ENCODE measurements around the gene ENPP5.

Gene ENPP5

DNA sequence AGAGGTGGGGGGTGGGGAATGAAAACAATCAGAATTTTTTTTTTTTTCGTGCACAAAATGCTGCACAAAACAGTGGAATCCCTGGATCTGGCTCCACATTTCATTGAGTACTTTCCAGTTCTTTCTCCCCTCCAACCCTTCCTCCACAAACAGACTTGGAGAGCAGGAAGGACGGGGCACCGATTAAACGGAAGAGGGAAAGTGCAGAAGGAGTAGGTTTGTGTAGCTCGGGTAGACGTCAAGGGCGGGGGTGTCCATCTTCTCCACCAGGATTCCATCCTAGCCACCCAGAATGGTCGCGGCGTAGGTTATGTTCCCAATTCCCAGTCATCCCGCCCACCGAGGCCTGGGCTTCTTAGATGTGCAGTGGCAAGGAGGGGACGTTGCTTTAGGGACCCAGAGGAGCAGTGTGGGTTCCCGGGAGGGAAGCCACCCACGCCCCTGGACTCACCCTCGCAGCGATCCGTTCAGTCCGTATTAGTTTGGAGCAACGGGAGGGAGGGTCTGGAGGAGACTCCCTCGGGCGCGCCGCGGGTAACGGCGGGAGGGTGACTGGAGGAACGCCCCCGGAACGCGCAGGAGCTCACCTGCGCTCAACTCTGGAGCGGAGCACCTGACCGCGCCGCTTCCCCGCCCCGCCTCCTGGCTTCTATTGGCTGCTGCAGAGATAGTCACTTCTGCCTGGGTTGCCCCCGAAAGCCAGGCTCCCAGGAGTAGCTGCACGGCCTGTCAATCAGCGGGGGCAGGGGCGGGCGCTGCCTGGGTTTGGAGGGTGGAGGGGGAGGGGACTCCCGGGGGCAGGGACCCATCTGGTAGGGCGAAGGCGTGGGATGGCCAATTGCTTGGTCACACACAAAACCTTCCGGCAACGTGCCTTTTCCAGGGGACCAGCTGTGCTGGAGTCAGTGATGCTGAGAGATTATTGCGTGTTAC is at the start of gene ENPP5:
Gene ENPP5 (minus strand): TSS at position 624 of the 933 bp plus-strand sequence. CDS start 2,718 bp downstream, outside the sequence.
- DNase-seq (ENCODE audit: low spot score), result peak; percentile 44

GRCh38 chr6:46219661-46220060 is 48.9 kb upstream of the ENPP5 start:
- no peak for DNase-seq (ENCODE audit: low spot score)

- no peak for DNase-seq (ENCODE audit: low spot score)
Observed at GRCh38 chr6:46218457-46218856, 47.7 kb upstream of the ENPP5 start.

DNA sequence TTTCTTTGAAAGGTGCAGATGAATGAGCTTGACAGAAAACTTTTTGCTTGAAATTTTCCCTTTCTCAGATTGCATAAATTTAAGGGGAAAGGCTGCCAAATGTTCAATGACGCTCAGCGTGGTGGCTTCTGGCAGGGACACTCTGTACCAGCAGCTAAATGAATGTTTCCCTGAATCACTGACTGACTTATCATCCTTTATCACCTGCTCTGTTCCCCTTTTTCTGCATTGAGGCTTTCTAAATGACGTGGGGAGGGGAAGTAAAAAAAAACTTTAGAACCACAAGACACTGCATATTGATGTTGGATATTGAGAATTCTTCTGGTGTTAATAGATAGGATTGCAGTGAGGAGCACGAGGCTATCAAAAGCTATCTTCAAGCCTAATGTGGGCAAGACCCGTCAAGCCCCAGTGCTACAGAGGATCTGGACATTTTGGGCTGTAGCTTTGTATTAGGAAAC is 46.9 kb upstream of the ENPP5 start:
- no peak for DNase-seq (ENCODE audit: low spot score)

- no peak for DNase-seq (ENCODE audit: low spot score)
Observed at GRCh38 chr6:46216879-46217278, 46.1 kb upstream of the ENPP5 start.

GRCh38 chr6:46215777-46216176 is 45.0 kb upstream of the ENPP5 start:
- DNase-seq (ENCODE audit: low spot score), result no peak

DNA sequence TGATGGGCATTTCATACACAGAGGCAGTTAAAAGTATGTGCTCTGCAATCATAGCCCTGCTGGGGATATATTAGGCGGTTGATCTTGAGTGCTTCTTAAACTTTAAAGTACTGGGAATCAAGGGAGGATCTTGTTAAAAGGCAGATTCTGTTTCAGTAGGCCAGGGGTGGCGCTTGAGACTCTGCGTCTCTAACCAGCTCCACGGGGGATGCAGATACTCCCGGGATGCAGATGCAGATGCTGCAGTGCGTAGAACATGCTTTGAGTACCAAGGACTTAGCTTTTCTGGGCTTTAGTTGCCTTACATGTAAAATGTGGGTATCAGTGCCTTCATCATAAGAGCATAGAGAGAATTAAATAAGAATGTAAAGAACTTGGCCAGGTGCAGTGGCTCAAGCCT is 44.4 kb upstream of the ENPP5 start:
- no peak for DNase-seq (ENCODE audit: low spot score)

DNA sequence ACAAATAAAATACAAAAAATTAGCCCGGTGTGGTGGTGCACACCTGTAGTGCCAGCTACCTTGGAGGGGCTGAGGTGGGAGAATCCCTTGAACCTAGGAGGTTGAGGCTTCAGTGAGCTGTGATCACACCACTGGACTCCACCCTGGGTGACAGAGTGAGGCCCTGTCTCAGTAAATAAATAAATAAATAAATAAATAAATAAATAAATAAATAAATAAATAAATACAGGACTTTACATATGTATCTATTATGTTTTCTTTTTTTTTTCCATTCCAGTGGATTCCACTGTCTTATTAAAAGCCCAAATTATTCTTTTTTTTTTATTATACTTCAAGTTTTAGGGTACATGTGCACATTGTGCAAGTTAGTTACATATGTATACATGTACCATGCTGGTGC is 41.1 kb upstream of the ENPP5 start:
- no peak for DNase-seq (ENCODE audit: low spot score)

DNA sequence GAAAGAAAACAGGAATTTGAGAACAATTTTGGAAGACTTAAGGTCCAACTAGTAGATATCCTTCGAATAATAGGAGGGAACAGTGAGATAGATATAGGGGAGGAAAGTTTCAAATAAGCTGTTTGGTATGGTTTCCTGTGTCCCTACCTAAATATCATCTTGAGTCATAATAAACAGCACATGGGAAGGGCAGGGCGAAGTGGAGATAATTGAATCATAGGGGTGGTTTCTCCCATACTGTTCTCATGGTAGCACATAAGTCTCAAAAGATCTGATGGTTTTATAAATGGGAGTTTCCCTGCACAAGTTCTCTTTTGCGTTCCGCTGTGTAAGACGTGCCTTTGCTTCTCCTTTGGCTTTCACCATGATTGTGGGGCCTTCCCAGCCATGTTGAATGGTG is 39.5 kb upstream of the ENPP5 start:
- no peak for DNase-seq (ENCODE audit: low spot score)

DNA sequence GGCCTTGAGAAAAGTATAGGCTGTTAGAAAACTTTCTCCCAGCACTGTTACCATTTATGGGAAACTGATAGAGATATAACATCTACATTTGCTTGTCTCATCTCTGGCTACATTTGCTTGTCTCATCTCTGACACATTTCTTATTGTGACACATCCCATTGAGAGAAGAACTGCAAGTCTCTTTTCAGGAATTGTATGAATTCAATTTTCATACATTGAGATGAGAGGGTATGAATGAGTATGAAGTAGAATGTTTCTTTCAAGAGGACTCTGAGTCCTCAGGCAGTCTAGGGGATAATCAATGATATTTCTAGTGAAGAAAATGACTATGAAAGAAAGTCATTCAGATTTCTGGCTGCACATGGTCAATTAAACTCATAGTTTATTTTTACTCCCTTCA is 37.5 kb upstream of the ENPP5 start:
- no peak for DNase-seq (ENCODE audit: low spot score)

- no peak for DNase-seq (ENCODE audit: low spot score)
Observed at GRCh38 chr6:46207174-46207573, 36.4 kb upstream of the ENPP5 start.

GRCh38 chr6:46204880-46205650 is 34.3 kb upstream of the ENPP5 start:
- no peak for DNase-seq (ENCODE audit: low spot score)

DNA sequence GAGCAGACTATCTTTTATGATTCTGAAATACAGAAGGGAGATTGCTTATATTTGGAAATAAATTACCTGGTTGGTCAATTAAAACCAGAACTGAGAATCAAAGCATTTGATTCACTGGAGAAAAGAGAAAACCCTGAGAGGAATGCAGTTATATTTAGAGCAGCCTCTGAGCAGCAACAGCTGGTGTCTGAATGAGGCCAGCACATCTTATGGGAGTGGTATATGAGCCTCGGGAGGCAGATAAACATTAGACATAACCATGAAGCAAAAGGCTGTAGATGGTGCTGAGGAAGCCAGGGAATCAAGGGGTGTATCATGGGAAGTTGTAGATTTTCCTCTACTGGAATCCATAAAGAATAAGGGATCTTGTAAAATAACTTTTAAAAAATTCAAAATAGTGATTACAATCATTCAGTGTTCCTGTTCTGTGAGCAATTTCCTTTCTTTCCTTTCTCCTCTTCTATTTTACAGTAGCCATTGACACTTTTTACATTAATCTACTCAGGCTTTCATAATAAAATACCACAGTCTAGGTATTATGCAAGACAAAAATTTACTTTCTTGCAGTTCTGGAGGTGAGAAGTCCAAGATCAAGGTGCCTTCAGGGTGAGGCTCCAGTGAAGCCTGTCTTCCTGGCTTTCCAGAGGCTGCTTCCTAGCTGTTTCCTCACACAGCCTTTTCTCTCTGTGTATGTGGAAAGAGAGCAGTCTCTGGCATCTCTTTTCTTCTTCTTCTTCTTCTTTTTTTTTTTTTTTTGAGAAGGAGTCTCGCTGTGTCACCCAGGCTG is 32.8 kb upstream of the ENPP5 start:
- no peak for DNase-seq (ENCODE audit: low spot score)

DNA sequence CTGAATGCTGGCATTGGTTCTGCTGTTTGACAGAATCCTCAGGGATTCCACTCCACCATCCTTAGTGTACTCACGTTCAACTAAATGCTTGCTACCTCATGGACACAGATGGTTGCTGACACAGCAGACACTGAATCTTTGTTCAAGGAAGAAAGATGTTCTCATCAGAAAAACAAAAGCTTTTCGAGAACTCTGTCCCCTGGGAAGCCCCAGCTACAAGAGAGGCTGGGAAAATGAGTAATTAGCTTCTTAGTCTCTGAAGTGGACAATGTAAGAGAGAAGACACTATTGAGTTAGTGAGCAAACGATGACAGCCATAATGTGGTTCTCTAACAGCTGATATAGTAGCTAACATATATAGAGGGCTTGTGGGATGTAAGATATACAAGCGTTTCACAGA is 30.9 kb upstream of the ENPP5 start:
- no peak for DNase-seq (ENCODE audit: low spot score)

DNA sequence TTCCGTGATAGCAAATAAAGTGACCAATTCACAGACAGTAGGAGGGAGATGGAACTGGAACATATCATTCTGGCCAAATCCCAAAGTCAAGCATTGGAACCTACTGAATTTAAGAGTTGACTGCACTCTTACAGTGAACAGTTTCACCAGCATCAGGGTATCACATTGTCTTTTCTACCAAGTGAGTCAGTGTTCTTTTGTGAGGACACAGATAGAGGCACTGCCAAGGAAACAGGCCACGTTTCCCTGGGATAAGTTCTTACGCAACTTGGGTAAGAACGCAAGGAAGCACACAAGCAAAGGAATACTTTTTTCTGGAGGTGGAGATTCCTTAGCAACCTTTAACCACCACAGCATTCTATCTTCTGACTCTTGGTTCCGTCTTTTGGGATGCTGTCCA is 28.6 kb upstream of the ENPP5 start:
- DNase-seq (ENCODE audit: low spot score), result no peak

- DNase-seq (ENCODE audit: low spot score), result peak; percentile 22
Observed at GRCh38 chr6:46191961-46192360, 21.2 kb upstream of the ENPP5 start.

DNA sequence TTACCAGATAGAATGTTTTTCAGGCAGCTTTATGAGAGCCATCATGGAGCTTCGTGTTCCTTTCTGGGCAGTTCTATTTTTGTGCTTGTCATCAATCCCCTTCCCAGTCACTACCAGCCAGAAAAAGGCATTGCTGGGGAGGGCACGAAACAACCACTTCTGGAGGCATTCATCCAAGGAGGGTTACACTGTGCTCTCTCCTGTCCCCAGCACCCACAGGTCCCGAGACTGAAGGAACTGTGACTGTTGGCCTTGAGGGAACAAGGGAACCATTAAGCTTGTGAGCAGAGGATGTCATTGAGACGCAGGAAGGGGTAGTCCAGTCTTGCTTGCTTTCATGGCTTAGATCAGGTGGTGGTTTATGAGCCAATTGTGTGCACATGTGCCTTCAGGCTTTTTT is 20.1 kb upstream of the ENPP5 start:
- no peak for DNase-seq (ENCODE audit: low spot score)

GRCh38 chr6:46189726-46190125 is 18.9 kb upstream of the ENPP5 start:
- no peak for DNase-seq (ENCODE audit: low spot score)

DNA sequence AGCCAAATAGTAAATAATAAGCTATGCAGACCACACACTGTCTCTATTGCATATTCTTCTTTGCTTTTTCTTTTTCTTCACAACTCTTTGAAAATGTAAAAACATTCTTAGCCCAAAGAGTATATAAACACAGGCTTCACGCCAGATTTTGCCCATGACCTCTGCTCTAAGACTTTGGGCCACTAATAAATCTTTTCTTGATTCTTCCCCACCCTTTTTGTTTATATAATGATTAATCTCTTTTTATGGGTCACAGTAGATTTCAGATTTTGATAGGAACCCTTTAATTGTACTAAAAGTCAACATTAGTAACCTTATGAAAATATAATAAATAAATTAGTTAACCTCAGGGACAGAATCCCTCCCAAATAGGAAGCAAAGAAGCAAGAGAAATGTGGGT is 15.8 kb upstream of the ENPP5 start:
- DNase-seq (ENCODE audit: low spot score), result no peak

GRCh38 chr6:46184114-46184513 is 13.3 kb upstream of the ENPP5 start:
- DNase-seq (ENCODE audit: low spot score), result peak; percentile 62

- DNase-seq (ENCODE audit: low spot score), result no peak
Observed at GRCh38 chr6:46175976-46176375, 5.2 kb upstream of the ENPP5 start.

- no peak for DNase-seq (ENCODE audit: low spot score)
Observed at GRCh38 chr6:46175446-46175845, 4.7 kb upstream of the ENPP5 start.

All from RKO (cell line).